GM18519 (cell line): ENCODE measurements around the gene CHAF1A.
A peak's percentile ranks its signal among the peaks of the same experiment; 100 is the strongest.

Experiments
- ATAC-seq: cut with Tn5 transposase; IDR thresholded peaks from one replicate; pipeline ENCODE4 v1.9.1; 2021; ENCODE audit warnings: mild to moderate bottlenecking, moderate library complexity; ENCODE audit not compliant: unreplicated experiment, low FRiP score

The CHAF1A gene

GRCh38 chr19:4449639-4450028 is 47.2 kb downstream of the CHAF1A start:
- no peak for ATAC-seq

DNA sequence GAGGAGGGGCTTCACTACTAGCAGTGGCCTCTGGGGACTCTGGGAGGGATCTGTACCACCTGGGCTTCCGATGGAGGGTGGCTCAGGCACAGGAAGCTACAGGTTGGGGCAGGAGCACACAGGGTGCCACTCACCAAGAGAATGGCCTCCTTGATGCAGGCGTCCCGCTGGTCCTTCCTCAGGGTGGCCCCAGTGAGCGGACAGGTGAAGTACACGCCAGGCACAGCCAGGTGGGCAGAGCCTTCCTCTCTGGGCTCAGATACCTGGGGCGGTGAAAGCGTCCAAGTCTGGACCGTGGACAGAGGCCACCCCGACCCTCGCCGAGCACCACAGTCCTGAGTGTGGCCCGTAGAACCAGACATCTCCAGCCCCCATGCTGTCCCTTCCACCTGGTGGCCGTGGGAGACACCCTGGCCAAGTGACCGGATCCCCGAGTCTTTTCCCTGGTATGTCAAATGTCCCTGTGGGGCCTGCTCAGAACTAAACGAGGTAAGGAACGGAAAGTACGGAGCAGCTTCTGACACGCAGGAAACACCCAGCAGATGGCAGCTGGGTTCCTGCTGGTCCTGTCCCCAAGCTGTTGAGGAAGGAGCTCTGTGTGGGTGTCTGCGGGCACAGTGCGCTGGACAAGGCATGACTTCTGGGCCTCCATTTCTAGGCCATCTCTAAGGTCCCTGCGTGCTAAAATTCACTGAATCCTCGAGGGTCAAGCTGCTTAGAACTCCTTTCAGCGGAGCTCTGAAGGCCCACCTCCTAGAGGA is 50.0 kb downstream of the CHAF1A start:
- no peak for ATAC-seq

DNA sequence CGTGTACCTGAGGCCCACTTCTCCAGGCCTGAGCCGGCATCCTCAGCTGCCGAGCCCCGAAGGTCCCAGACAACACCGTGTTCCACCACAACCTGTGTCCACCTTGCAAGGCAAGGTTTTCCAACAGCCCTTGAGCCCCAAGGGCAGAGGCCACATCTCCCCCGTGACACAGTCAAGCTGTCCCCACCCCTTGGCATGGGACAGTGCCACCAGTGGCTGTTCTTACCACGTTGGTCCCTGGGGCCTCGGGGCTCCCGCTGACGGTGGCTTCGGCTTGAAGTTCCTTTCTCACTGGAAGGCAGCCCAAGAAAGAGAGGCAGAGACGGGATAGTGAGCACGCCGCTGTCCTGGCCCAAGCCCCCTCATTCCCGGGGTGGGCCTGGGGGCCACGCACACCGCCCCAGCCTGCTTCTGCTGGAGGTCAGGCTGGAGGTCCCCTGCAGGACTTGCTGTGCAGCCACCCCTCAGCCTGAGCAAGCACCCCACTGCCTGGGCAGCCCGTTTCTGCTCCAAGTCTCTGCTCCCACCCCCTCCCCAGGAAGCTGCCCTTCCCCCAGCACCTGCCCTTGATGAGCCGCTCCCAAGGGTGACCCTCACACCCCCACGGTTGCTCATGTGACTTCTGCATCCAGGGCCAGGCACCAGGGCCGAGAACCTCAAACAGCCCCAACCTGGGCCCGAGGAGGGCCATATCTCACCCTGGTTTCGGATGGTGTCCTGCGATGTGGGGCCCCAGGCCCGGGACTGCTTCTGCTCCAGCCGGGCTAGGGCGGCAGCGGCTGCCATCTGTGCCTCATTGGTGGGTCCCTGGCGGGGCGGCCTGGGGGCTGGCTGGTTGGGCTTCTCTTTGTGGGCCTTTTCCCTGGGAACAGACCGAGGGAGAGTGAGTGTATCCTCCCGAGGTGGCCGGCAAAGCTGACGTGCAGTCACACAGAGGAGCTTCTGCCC is 51.1 kb downstream of the CHAF1A start:
- no peak for ATAC-seq

DNA sequence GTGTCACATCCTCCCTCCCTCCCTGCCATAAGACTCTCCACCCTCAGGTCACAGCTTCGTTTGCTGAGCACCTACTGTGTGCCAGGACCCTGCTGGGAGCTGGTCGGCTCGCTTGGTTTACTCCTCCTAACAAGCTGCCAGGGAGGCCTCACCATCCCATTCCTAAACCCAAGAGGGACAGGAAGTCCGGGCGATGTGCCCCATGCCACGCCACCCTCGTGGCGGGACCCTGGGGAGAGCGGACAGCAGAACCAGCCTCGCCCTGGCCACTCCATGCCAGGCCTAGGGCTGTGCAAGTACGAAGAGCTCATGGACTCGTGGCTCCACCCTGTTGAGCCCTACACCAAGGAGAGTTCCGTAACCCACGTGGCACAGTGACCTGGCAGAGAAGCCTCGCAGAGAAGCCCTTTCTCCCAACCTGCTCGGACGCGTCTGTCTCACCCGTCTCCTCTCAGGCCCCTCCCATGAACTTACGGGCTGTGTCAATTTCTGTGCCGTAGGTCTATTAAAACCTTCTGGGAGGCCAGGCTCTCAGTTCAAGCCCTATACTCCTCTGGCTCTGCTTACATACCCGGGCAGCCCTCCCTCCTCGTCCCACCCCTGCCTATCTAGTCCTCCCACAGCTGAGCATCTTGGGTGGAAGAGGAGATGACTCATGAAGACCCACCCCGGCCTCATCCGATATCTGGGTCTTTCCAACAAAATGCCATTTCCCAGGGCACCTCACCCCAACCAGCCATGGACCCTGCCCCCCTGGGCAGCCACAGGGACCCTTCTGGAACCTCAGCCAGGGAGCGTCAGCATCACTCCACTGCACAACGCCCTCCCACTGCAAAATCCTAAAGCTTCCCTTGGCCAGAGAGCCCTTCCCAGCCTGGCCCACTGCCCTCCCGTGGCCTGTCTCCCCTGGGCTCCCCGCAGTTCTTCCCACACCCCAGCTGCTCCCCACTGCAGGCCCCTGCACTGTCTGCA is 52.6 kb downstream of the CHAF1A start:
- ATAC-seq = no peak

DNA sequence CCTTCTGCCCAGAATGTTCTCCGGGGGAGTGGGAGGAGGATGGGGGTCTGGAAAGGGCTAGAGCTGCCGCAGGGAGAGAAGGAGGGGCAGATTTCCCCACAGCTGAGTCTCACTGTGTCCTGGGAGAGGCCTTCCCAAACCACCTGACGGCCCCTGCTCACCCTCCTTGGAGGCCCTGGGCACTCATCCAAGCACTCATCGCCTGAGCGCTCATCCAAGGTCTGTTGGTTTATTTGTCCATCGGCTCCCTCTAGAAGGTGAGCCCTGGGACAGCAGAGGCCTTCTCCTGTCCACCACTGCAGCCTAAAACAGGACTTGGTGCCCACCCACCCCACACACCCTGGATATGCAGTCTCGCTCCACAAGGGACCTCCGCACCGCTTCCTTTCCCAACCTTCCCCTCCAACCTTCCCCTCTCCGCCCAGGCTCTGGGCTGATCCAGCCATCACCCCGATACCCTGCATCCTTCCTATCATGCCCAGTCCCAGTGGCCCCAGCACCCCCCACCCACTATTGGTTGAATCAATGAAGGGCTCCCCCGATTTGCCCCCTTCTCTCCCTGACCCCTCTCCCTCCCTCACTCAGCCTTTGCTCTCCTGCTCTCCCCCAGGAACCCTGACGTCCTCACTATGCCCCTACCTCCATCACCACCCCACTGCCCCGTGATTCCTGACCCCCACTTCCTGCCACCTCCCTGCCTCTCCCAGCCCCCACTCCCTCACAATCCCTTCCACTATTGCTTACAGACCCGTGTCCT is 53.5 kb downstream of the CHAF1A start:
- no peak for ATAC-seq

DNA sequence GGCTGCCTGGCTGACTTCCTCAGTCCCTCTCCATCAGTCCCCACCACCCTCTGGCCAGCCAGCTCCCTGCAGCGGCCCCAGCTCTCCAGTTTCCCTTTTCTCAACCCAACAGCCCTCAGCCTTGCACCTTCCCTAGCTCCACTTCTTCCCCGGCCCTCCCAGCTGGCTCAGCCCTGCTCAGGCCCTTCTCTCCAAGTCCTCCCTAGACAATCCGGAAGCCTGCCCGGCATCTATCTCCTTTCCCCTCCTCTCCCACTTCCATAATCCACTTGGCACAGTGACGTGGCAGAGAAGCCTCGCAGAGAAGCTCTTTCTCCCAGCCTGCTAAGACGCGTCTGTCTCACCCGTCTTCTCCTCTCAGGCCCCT is 54.0 kb downstream of the CHAF1A start:
- no peak for ATAC-seq

DNA sequence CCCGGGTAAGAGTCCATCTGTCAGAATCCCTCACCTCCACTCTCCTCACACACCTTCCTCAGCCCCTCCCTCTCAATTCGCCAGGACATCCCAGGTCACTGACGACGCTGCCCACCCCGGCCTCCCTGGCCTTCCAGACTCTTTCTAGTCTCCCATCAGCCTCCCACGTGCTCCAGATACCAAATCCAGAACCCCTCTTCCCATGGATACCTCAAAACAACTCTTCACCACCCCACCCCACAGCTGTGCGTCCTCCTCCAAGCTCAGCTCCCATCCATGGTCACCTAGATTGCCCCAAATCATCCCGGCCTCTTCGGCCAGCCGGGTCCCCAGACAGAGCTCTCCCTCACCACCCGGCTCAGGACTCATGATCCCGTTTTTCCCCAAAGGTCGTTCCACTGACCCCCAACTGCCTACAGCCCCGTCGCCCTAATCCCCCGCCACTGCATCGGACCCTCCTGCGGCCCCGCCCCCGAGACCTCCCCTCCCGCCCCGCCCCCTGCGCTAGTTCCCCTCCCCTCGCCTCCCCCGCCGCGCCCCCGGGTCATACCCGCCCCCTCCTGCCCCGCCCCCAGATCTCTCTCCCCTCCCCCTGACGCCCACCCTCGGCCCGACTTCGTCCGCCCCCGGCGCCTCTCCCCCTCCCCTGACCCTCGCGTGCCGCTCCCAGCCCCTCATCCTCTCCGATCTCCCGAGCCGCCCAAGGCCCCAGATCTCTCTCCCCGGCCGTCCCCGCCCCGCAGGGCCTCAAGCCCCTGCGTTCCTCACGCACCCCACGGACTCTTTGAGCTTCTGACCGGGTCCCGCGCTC is 54.6 kb downstream of the CHAF1A start:
- no peak for ATAC-seq

DNA sequence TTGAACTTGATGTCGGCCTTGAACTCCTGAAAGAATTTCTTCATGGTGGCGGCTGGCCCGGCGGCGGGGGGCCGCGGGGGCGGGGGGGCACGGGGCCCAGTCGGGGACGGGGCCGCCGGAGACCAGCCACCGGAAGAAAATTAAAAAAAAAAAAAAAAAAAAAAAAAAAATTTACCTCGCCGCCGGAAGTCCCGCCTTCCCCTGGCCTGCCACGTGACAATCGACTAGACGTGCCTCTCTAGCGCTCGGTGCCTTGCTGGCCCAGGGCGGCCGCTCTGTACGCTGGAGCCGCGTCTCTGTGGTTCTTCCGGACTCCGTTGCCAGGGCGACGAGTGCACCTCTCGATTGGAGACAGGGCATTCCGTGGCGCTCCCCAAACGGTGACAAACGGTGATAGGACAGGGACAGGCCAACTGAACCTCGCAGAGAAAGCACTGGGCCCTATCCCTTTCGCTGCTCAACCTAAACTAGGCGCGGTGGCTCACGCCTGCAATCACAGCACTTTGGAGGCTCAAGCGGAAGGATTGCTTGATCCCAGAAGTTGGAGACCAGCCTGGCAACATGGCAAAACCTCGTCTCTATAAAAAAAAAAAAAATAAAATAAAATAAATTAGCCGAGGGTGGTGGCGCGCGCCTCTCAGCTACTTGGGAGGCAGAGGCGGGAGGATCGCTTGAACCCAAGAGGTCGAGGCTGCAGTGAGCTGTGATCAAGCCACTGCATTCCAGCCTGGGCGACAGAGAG is 55.4 kb downstream of the CHAF1A start, which contains the start of gene UBXN6:
Gene UBXN6 (minus strand): TSS at position 141 of the 742 bp plus-strand sequence. CDS start 97 bp downstream, at position 44.
- peak; percentile 65 for ATAC-seq

GRCh38 chr19:4464815-4465581 is 62.6 kb downstream of the CHAF1A start:
- ATAC-seq = no peak

DNA sequence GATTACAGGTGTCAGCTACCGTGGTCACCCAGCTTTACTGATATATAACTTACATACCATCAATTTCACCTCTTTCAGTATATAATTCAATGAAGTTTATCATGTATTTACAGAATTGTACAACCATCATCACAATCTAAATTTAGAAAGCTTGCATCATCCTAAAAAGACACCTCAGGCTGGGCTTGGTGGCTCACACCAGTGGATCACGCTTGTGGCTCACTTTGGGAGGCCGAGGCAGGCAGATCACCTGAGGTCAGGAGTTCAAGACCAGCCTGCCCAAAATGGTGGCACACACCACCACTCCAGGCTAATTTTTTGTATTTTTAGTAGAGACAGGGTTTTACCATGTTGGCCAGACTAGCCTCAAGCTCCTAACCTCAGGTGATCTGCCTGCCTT is 65.4 kb downstream of the CHAF1A start:
- ATAC-seq = no peak

DNA sequence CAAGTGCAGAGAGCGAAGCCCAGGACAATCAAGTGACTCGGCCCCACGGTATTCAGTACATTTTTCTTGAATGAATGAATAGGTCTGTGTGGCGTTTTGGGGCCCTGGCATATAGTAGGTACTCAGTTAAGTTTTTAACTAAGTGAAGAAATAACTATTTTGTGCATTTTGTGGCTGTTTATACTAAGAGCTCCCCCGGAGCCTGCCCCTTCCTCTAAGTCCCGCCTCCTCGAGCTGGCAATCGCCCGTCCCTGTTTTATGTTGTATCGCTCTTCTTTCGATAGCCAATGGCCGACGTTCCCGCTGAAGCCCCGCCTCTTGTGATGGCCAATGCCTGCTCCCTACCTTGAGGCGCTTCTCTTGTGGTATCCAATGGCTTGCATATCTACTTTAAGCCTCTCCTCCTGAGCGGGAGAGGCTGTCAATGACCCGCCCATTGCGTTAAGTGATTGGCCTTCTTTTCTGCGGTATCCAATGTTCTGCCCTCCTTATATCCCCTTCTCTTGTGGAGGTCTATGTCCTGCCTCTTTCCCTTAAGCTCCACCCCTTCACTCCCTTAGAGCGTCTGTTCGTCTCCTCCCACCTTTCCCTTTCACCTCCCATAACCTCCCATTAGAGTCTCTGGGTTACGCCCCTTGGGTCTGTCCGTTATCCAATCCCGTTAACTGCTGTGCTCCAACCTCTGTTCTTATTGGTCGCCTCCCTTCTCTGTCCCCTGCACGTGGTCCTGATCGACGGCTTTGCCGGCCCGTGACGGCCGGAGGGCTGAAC is 69.1 kb downstream of the CHAF1A start:
- peak; percentile 75 for ATAC-seq

- ATAC-seq = no peak
Measured at GRCh38 chr19:4472174-4472974, 69.9 kb downstream of the CHAF1A start, which contains the start of gene HDGFL2. Gene HDGFL2, plus strand, starts transcription at chr19:4472297. Its CDS starts 54 bp downstream, at chr19:4472351.

DNA sequence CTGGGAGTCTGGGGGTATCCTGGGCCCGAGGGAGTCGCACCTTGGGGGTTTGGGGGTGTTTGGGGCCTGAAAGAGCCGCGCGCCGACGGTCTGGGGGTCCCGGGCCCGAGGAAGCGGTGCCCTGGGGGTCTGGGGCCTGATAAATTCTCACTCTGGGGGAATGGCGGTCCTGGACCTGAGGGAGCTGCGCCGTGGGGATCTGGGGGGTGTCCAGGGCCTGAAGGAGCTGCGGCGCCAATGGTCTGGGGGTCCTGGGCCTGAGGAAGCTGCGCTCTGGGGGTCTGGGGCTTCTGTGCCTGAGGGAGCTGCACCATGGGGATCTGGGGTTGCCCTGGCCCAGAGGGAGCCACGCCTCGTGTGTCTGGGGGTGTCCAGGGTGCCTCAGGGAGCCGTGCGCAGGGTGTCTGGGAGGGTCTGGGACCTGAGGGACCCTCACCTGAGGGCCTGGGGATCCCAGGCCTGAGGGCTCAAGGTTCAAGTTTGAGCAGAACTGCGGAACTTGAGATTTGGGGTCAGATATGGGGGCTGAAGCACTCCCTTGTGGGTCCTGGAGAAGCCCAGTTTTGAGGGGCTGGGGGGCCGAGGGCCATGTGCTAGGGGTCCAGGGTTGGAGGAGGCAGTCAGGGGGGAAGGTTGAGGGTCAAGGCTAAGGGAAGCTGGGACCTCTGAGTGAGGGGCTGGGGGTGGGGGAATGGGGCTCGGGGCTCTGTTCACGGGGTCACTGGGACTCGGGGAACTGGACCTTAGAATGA is 70.7 kb downstream of the CHAF1A start:
- no peak for ATAC-seq

DNA sequence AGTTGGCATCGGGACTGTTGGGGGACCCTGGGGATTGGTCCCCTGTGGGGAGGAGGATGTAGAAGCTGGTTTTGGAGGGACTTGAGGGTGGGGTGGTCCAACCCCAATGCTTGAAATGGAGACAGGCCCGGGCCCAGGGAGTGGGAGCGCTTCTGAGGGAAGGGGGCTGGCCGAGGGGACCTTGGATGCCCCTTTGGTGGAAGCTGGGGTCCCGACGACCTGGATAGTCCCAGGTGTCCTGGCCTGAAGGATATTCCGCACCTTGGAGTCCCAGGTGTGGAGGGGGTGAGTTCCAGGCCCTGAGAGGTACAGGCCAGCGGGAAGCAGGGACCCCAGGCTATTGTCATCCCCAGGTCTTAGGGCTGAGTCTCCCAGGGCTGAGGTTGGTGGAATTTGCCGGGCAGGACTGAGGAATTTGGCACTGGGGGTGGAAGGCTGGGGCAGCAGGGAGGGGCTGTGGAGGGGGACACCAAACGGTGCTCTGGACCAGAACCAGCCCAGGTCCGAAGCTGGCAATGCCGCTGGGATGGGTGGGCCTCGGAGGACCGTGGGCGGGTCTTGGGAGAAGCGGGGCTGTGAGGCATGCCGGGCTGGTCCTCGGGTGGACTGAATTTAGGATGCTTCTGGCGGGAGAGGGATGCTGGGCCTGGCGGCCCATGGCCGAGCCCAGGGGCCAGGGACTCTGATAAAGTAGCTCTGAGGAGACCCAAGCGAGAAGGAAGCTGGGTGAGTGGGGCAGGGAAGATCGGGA is 71.5 kb downstream of the CHAF1A start:
- no peak for ATAC-seq
